ENCODE results near the gene DLG2.

The DLG2 gene

GRCh38 chr11:84019571-84020194 is 1607.5 kb downstream of the DLG2 start:
- H3K4me3 ChIP-seq (ENCODE audit: low read depth in 1 of 2, low read length in 1 of 2): no peak overlapping the region
- H3K27ac ChIP-seq: no peak overlapping the region
- no peaks in the 10 kb centered on the region for H3K36me3 ChIP-seq
- H3K9me3 ChIP-seq: no peaks in the 10 kb centered on the region
- H3K27me3 ChIP-seq: no peaks in the 10 kb centered on the region
- H3K4me1 ChIP-seq (ENCODE audit: control insufficient read depth in 1 of 2, insufficient read depth in 1 of 2, low read depth in 1 of 2, low read length in 1 of 2): no peaks in the 10 kb centered on the region
- TF ChIP-seq CTCF (IDR thresholded peaks at IDR 0.05): no peak

- H3K27me3 ChIP-seq: no peaks in the 10 kb centered on the region
- no peak overlapping the region for H3K27ac ChIP-seq
- TF ChIP-seq CTCF (IDR thresholded peaks at IDR 0.05): no peak
- H3K4me1 ChIP-seq (ENCODE audit: control insufficient read depth in 1 of 2, insufficient read depth in 1 of 2, low read depth in 1 of 2, low read length in 1 of 2): no peaks in the 10 kb centered on the region
- no peaks in the 10 kb centered on the region for H3K9me3 ChIP-seq
- H3K4me3 ChIP-seq (ENCODE audit: low read depth in 1 of 2, low read length in 1 of 2): no peak overlapping the region
- no peaks in the 10 kb centered on the region for H3K36me3 ChIP-seq
These were observed 1612.6 kb downstream of the DLG2 start for GRCh38 chr11:84014539-84014938.

- Histone ChIP-seq H3K4me3 (ENCODE audit: low read depth in 1 of 2, low read length in 1 of 2) (no peak overlapping the region), H3K27ac (no peak overlapping the region), H3K4me1 (ENCODE audit: control insufficient read depth in 1 of 2, insufficient read depth in 1 of 2, low read depth in 1 of 2, low read length in 1 of 2) (no peaks in the 10 kb centered on the region), H3K36me3 (no peaks in the 10 kb centered on the region), H3K27me3 (no peaks in the 10 kb centered on the region), H3K9me3 (no peaks in the 10 kb centered on the region)
- no peak for TF ChIP-seq CTCF (IDR thresholded peaks at IDR 0.05)
These were observed 1614.8 kb downstream of the DLG2 start for GRCh38 chr11:84012171-84012826.

GRCh38 chr11:84003181-84003580 is 1624.0 kb downstream of the DLG2 start:
- Histone ChIP-seq H3K27me3 (no peaks in the 10 kb centered on the region), H3K9me3 (no peaks in the 10 kb centered on the region), H3K4me3 (ENCODE audit: low read depth in 1 of 2, low read length in 1 of 2) (no peak overlapping the region), H3K27ac (no peak overlapping the region), H3K4me1 (ENCODE audit: control insufficient read depth in 1 of 2, insufficient read depth in 1 of 2, low read depth in 1 of 2, low read length in 1 of 2) (no peaks in the 10 kb centered on the region), H3K36me3 (no peaks in the 10 kb centered on the region)
- TF ChIP-seq CTCF (IDR thresholded peaks at IDR 0.05): no peak

- no peaks in the 10 kb centered on the region for H3K27me3 ChIP-seq
- no peaks in the 10 kb centered on the region for H3K9me3 ChIP-seq
- no peak overlapping the region for H3K27ac ChIP-seq
- H3K36me3 ChIP-seq: no peaks in the 10 kb centered on the region
- no peak overlapping the region for H3K4me3 ChIP-seq (ENCODE audit: low read depth in 1 of 2, low read length in 1 of 2)
- no peaks in the 10 kb centered on the region for H3K4me1 ChIP-seq (ENCODE audit: control insufficient read depth in 1 of 2, insufficient read depth in 1 of 2, low read depth in 1 of 2, low read length in 1 of 2)
- no peak for TF ChIP-seq CTCF (IDR thresholded peaks at IDR 0.05)
These were observed 1628.2 kb downstream of the DLG2 start for GRCh38 chr11:83998921-83999320.

All from neutrophil (primary cell).